ENCODE measurements around the gene FIG4.

DNA sequence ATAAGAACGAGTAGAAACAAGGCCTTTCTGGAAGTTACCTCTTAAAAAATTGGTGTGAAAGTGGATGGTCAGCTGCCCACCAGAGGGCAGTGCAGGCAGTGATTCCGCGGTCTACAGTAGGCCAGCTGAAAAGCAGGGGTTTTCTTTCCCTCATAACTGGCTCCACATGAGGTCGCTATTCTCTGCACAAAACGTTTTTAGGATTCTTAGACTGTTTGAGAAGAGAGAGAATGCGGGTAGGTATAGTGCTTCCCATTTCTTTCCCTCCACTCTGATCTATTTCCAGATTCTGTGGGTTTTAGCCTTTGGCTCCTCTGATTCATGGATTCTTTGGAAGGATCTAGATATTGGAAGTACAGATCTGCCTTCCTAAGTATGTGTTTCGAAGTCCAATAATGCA lies 14.2 kb downstream of the FIG4 start:
- TF ChIP-seq, protein P1, sequence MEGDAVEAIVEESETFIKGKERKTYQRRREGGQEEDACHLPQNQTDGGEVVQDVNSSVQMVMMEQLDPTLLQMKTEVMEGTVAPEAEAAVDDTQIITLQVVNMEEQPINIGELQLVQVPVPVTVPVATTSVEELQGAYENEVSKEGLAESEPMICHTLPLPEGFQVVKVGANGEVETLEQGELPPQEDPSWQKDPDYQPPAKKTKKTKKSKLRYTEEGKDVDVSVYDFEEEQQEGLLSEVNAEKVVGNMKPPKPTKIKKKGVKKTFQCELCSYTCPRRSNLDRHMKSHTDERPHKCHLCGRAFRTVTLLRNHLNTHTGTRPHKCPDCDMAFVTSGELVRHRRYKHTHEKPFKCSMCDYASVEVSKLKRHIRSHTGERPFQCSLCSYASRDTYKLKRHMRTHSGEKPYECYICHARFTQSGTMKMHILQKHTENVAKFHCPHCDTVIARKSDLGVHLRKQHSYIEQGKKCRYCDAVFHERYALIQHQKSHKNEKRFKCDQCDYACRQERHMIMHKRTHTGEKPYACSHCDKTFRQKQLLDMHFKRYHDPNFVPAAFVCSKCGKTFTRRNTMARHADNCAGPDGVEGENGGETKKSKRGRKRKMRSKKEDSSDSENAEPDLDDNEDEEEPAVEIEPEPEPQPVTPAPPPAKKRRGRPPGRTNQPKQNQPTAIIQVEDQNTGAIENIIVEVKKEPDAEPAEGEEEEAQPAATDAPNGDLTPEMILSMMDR (conservative IDR thresholded peaks at IDR 0.05; ENCODE audit: low read depth, low read length), result peak; percentile 94
- no peak for TF ChIP-seq EZH2 (IDR thresholded peaks at IDR 0.05; ENCODE audit: low read length, unreplicated experiment)

Data from PC-3 (cell line).